GM19238 (cell line): ENCODE measurements around the gene HYAL2.
"Not testable (repeated sequence)": the region's sequence is repeated elsewhere in the genome, so short reads cannot be mapped to it uniquely, and the experiment has no call there.

ENCODE experiments used
- DNase-seq: peaks from one replicate; pipeline ENCODE4 v3.0.0; 2011; ENCODE audit warnings: low spot score; ENCODE audit not compliant: insufficient read length

Gene HYAL2

DNA sequence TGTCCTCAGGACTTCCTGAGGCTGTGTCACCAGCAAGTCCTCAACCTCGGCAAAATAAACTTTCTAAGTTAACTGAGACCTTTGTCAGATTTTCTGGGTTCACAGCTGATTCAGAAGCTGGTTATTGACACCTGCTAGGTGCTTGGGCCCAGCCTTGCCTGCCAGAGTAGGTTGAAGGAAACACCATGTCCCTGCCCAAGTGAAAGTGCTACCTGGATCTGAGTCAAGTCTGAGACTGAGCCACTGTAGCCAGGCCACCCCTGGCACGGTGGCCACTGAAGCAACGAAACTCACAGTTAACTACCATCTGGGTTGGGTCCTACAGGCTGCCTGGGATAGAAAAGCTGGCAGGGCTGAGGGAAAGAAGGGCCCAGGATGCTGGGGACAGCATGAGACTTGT lies 8.2 kb downstream of the HYAL2 start:
- DNase-seq, result no peak

- DNase-seq, result not testable (repeated sequence)
Observed at GRCh38 chr3:50312041-50312440, 10.5 kb downstream of the HYAL2 start.

GRCh38 chr3:50304601-50305000 lies 17.9 kb downstream of the HYAL2 start:
- no peak for DNase-seq

GRCh38 chr3:50303013-50303815 lies 19.3 kb downstream of the HYAL2 start, which contains the start of gene HYAL1:
Gene HYAL1 (minus strand): TSS chr3:50303574. CDS start chr3:50302956, 618 bp downstream.
- no peak for DNase-seq

DNA sequence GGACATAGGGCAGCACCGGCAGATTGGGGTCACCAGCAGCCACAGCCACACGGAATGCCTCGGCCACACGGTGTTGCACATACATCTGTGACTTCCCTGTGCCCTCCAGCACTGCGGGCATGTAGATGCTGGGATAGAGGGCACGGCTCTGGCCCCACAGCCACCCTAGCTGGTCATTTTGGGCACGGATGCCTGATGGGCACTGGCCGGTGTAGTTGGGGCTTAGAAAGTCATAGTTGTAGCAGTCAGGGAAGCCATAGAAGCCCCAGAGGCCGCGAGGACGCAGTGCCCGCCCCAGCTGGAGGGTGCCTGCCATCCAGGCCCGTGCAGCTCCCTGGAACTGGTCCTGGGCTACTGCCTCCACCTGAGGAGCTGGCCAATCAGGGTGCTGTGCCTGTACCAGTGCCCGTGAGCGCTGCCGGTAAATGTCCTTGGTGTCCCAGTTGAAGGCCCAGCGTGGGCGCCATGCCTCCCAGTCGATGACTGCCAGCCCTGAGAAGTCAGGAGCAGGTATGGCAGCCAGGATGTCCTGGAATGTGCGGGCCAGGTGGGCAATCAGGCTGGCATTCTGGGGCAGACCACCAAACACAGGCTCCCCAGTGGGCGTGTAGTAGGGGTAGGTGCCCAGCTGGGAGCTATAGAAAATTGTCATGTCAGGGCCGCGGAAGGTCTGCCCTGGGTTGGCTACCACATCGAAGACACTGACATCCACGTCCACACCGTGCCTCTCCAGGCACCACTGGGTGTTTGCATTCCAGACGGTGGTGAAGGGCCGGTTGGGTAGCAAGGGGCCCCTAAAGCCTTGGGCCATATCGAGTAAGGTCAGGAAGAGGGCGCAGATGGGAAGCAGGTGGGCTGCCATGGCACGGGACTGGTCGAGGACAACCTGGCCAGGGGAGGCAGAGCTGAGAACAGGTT lies 20.2 kb downstream of the HYAL2 start:
- no peak for DNase-seq

GRCh38 chr3:50300681-50301254 lies 21.8 kb downstream of the HYAL2 start:
- DNase-seq, result no peak

DNA sequence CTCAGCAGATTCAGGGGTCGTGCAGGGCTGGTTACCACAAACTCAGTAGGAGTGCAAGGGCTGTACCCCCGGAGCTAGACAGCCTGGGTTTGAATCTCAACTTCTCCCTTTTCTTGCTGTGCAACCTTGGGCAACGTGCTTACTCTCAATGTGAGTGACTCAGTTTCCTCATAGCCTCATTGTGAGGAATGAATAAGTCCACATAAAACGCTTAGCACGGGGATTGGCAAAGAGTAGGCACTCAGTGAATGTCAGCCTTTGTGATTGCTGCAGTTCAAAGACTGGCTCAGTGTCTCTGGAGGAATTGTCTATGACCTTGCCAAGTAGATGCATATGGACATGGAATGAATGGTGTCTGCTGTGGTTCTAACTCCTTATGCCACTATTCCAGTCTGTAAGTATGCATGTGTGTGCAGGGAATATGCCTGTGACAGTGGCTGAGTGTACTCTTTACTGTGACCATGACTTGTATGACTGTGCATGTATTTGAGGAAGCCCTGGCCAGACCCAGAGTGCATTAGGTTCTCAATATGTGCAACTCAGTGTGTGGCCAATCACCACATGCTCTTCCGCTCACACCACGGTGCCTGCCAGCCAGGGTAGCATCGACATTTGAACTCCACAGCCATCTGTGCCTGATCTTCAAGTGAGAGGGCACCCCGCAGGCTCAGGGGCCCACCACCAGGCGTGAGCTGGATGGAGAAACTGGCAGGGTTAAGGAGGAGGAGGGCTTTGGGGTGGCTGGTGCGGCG lies 22.4 kb downstream of the HYAL2 start:
- no peak for DNase-seq

GRCh38 chr3:50299638-50299928 lies 23.0 kb downstream of the HYAL2 start:
- no peak for DNase-seq

GRCh38 chr3:50298836-50299637 lies 23.5 kb downstream of the HYAL2 start, which contains the start of the genes HYAL3 and NAA80:
Gene HYAL3 (minus strand): TSS chr3:50299405. CDS start chr3:50295602, 3,803 bp downstream.
Gene NAA80 (minus strand): TSS chr3:50299405. CDS start chr3:50297463, 1,942 bp downstream.
- peak; percentile 97 for DNase-seq

- no peak for DNase-seq
Observed at GRCh38 chr3:50297896-50298725, 24.4 kb downstream of the HYAL2 start.

- no peak for DNase-seq
Observed at GRCh38 chr3:50297384-50297775, 25.2 kb downstream of the HYAL2 start.

GRCh38 chr3:50296721-50297383 lies 25.7 kb downstream of the HYAL2 start:
- DNase-seq, result no peak

- DNase-seq, result no peak
Observed at GRCh38 chr3:50295553-50296431, 26.8 kb downstream of the HYAL2 start.

DNA sequence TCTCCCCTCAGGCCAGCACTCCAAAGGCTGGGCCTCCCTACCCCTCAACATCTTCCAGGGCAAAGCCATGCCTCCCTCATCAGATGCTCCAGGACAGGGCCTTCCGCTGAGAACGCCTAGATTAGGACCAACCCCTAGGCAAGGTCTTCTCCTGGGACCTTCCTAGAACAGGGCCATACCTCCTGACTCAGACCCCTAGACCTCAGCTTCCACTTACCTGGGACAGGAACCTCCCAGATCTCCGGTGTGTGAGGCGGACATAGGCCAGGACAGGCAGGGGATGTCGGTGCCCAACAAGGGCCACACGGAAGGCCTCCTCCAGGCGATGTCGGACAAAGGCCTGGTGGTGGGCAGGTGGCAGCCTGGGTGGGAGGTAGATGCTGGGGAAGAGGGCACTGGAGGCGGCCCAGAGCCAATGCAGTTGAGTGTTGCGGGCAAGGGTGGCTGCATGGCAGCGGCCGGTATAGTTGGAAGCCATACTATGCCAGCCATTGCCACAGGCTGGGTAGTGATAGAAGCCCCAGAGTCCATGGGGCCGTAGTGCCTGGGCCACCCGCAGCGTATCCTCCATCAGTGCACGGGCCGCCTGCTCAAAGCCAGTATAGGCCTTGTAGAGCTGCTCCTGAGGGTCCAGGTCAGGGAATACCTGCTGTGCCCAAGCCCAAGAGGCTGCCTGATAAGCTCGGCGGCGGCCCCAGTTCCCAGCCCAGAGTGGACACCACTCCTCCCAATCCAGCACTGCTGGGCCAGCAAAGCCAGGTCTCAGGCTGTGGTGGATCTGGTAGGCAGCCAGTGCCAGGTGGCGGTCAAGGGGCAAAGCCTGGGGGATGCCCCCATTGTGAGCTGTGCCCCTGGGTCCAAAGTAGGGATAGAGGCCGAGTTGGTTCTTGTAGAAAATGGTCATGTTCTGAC lies 27.8 kb downstream of the HYAL2 start:
- DNase-seq, result no peak

DNA sequence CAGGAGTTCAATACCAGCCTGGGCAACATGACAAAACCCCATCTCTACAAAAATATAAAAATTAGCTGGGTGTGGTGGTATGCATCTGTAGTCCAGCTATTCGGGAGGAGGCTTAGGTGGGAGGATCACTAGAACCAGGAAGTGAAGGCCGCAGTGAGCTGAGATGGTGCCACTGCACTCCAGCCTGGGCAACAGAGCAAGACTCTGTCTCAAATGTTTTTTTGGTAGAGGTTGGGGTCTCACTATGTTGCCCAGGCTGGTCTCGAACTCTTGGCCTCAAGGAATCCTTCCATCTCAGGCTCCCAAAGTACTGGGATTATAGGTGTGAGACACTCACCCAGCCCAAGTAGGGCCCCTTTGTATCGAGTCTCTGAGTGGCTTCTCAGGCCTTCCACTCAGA lies 28.5 kb downstream of the HYAL2 start:
- no peak for DNase-seq

DNA sequence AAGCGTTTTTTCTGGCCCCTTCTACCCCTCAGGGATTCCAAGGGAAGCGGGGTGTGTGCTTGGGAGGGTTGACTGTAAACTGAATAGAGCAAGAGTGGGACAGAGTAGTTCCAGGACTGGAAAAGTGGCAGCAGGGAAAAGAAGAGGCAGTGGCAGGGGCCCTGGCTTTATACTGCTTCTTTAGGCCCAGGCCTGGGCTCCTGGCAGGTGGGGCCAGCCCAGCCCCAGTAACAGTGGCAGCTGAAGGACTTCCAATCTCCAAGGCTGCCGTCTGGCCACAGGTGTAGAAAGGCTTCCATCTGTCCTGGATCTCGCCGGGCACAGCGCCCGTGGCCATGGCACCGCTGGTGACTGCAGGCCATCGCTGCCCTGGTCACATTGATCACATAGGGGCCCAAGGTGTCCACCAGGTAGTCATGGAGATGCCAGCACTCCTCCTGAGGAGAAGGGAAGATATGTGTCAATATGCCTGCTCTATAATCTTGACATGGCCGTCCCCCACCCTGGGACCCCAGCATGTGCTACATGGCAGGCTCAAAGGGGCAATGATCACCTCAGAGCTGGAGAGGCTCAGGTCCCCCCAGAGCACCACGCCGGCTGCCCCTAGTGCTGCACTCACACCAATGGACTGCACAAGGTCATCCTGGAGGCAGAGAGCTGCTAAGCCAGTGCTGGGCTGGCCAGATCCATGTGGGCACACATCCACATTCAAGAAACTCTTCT lies 29.3 kb downstream of the HYAL2 start:
- DNase-seq, result no peak
